Ovary (tissue), 9 donors: ENCODE results near the gene VPS8. TPM values are rescaled to one million over a fixed set of nuclear protein-coding genes. Genes with fewer than 3 reads are reported as not detected.

Experiments used
- DNase-seq, 5 donors: peaks; one replicate each; pipeline ENCODE4 v3.0.0-alpha.2; 2019 to 2020
- H3K27ac ChIP-seq, 2 donors: fragments of 200-600 bp; one replicate each; pipeline versions ENCODE4 v1.5.1 to v1.8.0; 2019 to 2022
- H3K27me3 ChIP-seq: fragments of 200-600 bp; one replicate; pipeline ENCODE4 v1.8.0; 2022
- H3K36me3 ChIP-seq: fragments of 200-600 bp; sonication (generic); one replicate; pipeline ENCODE4 v1.5.1; 2019
- H3K4me1 ChIP-seq: one replicate; pipeline ENCODE4 v1.8.1; 2013; ENCODE audit warnings: mild to moderate bottlenecking, moderate library complexity; ENCODE audit not compliant: insufficient read depth
- H3K4me3 ChIP-seq: fragments of 200-600 bp; sonication (generic); one replicate; pipeline ENCODE4 v1.5.1; 2017
- H3K9me3 ChIP-seq, 2 donors: fragments of 200-600 bp in 1 of 2; sonication (generic) in 1 of 2; one replicate each; pipeline versions ENCODE4 v1.5.1 to v1.8.1; 2013 to 2019; ENCODE audit warnings: mild to moderate bottlenecking in 1 of 2, moderate library complexity in 1 of 2
- CTCF ChIP-seq, 3 donors: fragments of 450-650 bp in 2 of 3; fragments of 200-600 bp in 1 of 3; IDR thresholded peaks; one replicate each; pipeline versions ENCODE4 v1.5.1 to v1.8.0; 2016 to 2022; ENCODE audit warnings: antibody characterized with exemption in 3 of 3, mild to moderate bottlenecking in 1 of 3
- EP300 ChIP-seq: sonication (generic); formaldehyde crosslinking; IDR thresholded peaks from one replicate; pipeline ENCODE4 v1.6.1; 2017; ENCODE audit warnings: antibody characterized with exemption
- POLR2A ChIP-seq: fragments of 450-650 bp; IDR thresholded peaks from one replicate; pipeline ENCODE4 v1.6.1; 2017; ENCODE audit warnings: antibody characterized with exemption, mild to moderate bottlenecking, moderate library complexity
- WGBS, 3 donors: extraction: QIAGEN DNeasy Blood & Tissue Kit in 1 of 3; methylation state at CpG; one replicate each; pipeline versions ENCODE4 v1.1.5 to v1.1.7; 2013 to 2017; 5-methylcytosine and 5-hydroxymethylcytosine counted together
- intact Hi-C, 4 donors: fragments of 100-400 bp; cut with DNase I; formaldehyde crosslinking; loops; one replicate each; pipeline versions ENCODE4 v1.11.0 to v1.15.1; 2022 to 2023
- polyA plus RNA-seq, 2 donors: library from polyadenylated mRNA; stranded (reverse); fragments of 200-250 nt in 1 of 2; fragments of 350-450 nt in 1 of 2; fragmentation: Illumina TruSeq in 1 of 2; extraction: RNeasy Lipid Tissue Mini Kit (QIAGEN cat#74804) in 1 of 2; gene quantifications; one replicate each; pipeline ENCODE4 v1.2.3, GENCODE V29; 2013 to 2014
- total RNA-seq, 7 donors: library from RNA; depleted of rRNA in 2 of 7; stranded (reverse); fragments of >200 nt in 2 of 7; fragmentation: NEBNext Ultra II Directional in 3 of 7; extraction: Animal tissue kit (Norgen Biotek cat#: 25700) in 3 of 7; gene quantifications; one replicate each; pipeline versions ENCODE4 v1.1.0 to v1.2.4, GENCODE V29; 2016 to 2023
- donor health status: DM: no; HTN: no; CAD: no; lungs with moderate emphysema.
- donor health status: DM: no; HTN: no; CAD: no.
- donor health status: Bipolar disorder and iron deficiency.
- donor health status: DM: yes; HTN: yes; CAD: no.
- donor health status: DM: no; HTN: no; CAD: no.
- donor health status: DM: yes; HTN: yes; CAD: no.

VPS8 gene
- total and polyA plus RNA-seq, 9 donors = 15.0 to 58.8 (median 42.7) TPM

DNA sequence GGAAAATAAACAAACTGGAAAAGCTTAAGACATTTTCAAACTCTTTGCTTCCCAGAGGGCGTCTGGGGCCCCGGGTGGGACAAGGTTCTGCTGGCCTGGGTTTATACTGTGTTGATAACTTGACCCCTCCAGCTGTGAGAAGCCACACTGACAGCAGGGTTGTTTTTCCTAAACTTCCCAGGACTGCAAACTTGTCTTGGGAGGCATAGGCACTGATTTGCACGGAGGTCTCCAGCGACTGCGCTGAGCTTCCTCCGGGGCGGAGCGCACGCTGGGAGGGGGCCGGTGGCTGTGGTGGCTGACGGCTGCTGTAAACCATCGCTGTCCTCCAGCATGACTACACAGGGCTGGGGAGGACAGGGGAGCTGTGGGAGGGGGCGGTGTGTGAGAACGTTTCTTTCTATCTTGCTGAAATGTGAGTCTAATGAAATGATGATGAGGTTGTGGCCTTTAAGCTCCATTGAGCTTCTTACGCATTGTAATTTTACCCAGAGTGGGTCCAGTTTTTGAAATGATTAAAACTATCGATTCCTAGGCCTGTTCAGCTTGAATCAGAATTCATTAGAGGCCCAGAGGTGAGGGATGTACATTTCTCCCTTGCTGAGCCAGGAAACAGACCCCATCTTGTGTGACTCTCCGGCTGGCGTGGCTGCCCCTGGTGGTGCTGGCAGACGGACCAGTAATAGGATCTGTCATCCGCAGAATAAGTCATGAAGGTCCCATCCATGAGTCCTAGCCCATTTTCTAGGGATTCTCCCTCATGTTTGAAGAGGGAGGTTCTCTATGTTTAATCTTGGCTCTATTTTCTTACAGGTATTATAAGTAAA, 40.5 kb upstream of the VPS8 start:
- WGBS, 3 donors = 36 to 57% (median 53%) methylated on average over 20 of the region's 20 CpGs
- Histone ChIP-seq H3K27ac (no peak overlapping the region), H3K9me3 (no peaks in the 10 kb centered on the region), H3K36me3 (no peaks in the 10 kb centered on the region), H3K27me3 (no peaks in the 10 kb centered on the region), H3K4me1 (no peaks in the 10 kb centered on the region), H3K4me3 (no peak overlapping the region)
- no peak for TF ChIP-seq EP300
- no peak for TF ChIP-seq POLR2A
- TF ChIP-seq CTCF (IDR thresholded peaks at IDR 0.05) = no peak
- DNase-seq = peak in 1 of 5 donors; percentile 36
- intact Hi-C loops = no loop called here

DNA sequence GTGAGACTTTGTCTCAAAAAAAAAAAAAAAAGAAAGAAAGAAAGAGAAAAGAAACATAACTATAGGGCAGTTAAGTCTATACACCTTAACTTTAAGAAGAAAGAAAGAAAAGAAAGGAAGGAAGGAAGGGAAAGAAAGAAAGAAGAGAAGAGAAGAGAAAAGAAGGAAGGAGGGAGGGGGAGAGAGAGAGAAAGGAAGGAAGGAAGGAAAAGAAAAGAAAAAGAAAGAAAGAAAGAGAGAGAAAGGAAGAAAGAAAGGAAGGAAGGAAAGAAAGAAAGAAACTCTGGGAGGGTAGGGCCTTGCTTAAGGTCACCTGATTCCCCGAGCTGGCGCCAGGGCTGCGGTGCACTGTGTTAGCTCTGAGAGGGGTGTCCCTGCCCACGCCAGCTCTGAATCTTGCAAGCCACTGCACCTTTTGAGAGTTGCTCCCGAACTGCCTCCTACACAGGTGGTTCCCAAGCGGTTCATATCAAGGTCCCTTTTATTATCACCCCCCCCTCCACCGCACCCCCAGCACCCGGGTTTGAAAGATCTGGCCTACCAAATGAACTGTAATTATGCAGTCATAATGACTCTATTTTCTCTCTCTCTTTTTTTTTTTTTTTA, 39.2 kb upstream of the VPS8 start:
- Histone ChIP-seq H3K27ac (no peak overlapping the region), H3K36me3 (no peaks in the 10 kb centered on the region), H3K9me3 (no peaks in the 10 kb centered on the region), H3K4me1 (peaks cover 1% of the 10 kb centered on the region), H3K27me3 (no peaks in the 10 kb centered on the region), H3K4me3 (no peak overlapping the region)
- no peak for TF ChIP-seq POLR2A
- no peak for TF ChIP-seq EP300
- TF ChIP-seq CTCF (IDR thresholded peaks at IDR 0.05) = no peak
- WGBS, 3 donors = 81 to 90% (median 83%) methylated on average over 8 of the region's 8 CpGs
- intact Hi-C loops = no loop called here
- DNase-seq = peak in 1 of 5 donors; percentile 22

GRCh38 chr3:184773283-184774186, 38.4 kb upstream of the VPS8 start:
- peak in 1 of 5 donors; percentile 33 for DNase-seq
- 79 to 88% (median 86%) methylated on average over 43 of the region's 43 CpGs for WGBS, 3 donors
- no peaks in the 10 kb centered on the region for H3K27me3 ChIP-seq
- H3K27ac ChIP-seq = no peak overlapping the region
- intact Hi-C loops = no loop called here
- H3K9me3 ChIP-seq = no peaks in the 10 kb centered on the region
- H3K4me3 ChIP-seq = no peak overlapping the region
- peaks cover 1% of the 10 kb centered on the region for H3K4me1 ChIP-seq
- TF ChIP-seq CTCF (IDR thresholded peaks at IDR 0.05) (no peak), EP300 (no peak), POLR2A (no peak)
- no peaks in the 10 kb centered on the region for H3K36me3 ChIP-seq

DNA sequence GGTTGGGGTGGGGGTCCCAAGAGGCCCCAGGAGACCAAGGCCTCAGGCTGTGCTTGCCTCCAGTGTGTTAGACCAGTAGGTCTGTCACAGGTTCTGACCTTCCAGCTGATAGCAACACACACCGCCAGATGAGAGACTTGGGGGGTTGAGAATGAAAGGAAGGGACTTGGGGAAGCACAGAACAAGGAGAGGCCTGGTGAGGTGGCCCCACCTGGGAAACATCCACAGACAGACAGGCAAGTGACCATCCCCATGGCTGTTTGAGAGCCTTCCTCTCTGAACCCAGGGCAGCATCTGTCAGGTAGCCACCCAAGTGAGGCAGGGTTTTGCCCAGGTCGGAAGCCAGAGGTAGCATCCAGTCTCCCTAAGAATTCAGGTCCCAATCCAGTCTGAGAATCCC, 35.0 kb upstream of the VPS8 start:
- no peak for TF ChIP-seq EP300
- no peak for TF ChIP-seq CTCF (IDR thresholded peaks at IDR 0.05)
- TF ChIP-seq POLR2A = no peak
- WGBS, 3 donors = 90 to 100% (median 95%) methylated on average over 2 of the region's 2 CpGs
- peak in 1 of 5 donors; percentile 9 for DNase-seq
- Histone ChIP-seq H3K9me3 (no peaks in the 10 kb centered on the region), H3K36me3 (no peaks in the 10 kb centered on the region), H3K4me3 (no peak overlapping the region), H3K4me1 (peaks cover 1% of the 10 kb centered on the region), H3K27ac (no peak overlapping the region), H3K27me3 (no peaks in the 10 kb centered on the region)
- intact Hi-C loops = loop anchor here in 1 of 4 donors (5.0 kb wide), 1 partner anchor 45 kb away; no protein-coding TSS in a partner anchor
